HepG2 (cell line): ENCODE data around the gene DNAJC7. TPM values are rescaled to one million over a fixed set of nuclear protein-coding genes. Genes with fewer than 3 reads are reported as not detected.

Experiments
- ARID5B ChIP-seq: IDR thresholded peaks from 2 replicates; pipeline ENCODE4 v1.4.0; 2020; ENCODE audit warnings: mild to moderate bottlenecking, missing genetic modification reagents
- BCL3 ChIP-seq: sonication (generic); formaldehyde crosslinking; IDR thresholded peaks from 2 replicates; pipeline ENCODE4 v1.5.1; 2020; ENCODE audit warnings: mild to moderate bottlenecking, missing genetic modification reagents, moderate library complexity
- LRRFIP1 ChIP-seq: sonication (generic); formaldehyde crosslinking; conservative IDR thresholded peaks from 2 replicates; pipeline ENCODE4 v1.4.0; 2020; ENCODE audit warnings: missing genetic modification reagents
- NFIB ChIP-seq: sonication (generic); formaldehyde crosslinking; IDR thresholded peaks from 2 replicates; pipeline ENCODE4 v1.9.0; 2021; ENCODE audit warnings: missing genetic modification reagents, mild to moderate bottlenecking, borderline replicate concordance
- TMF1 ChIP-seq: sonication (generic); formaldehyde crosslinking; IDR thresholded peaks from 2 replicates; pipeline ENCODE4 v1.8.1; 2022; ENCODE audit warnings: low read depth, missing genetic modification reagents
- ZBED4 ChIP-seq: sonication (generic); formaldehyde crosslinking; IDR thresholded peaks from 2 replicates; pipeline ENCODE4 v1.4.0; 2020; ENCODE audit warnings: missing genetic modification reagents, borderline replicate concordance
- ZMYM2 ChIP-seq: sonication (generic); formaldehyde crosslinking; IDR thresholded peaks from 2 replicates; pipeline ENCODE4 v1.8.0; 2022; ENCODE audit warnings: mild to moderate bottlenecking, missing genetic modification reagents
- ZNF138 ChIP-seq: sonication (generic); formaldehyde crosslinking; IDR thresholded peaks from 2 replicates; pipeline ENCODE4 v1.5.0; 2020; ENCODE audit warnings: mild to moderate bottlenecking, low read depth, missing genetic modification reagents
- ZNF512B ChIP-seq: sonication (generic); formaldehyde crosslinking; IDR thresholded peaks from 2 replicates; pipeline ENCODE4 v1.5.1; 2020; ENCODE audit warnings: missing genetic modification reagents, mild to moderate bottlenecking, borderline replicate concordance
- ZUFSP ChIP-seq: sonication (generic); formaldehyde crosslinking; IDR thresholded peaks from 2 replicates; pipeline ENCODE4 v1.9.0; 2021; ENCODE audit warnings: missing genetic modification reagents, mild to moderate bottlenecking, borderline replicate concordance
- polyA plus RNA-seq, 8 experiments: library from polyadenylated mRNA; depleted of rRNA in 3 of 8; stranded (reverse) in 7 of 8; unstranded in 1 of 8; fragments of >200 nt; fragmentation: Illumina TruSeq in 4 of 8; extraction: Trizol in 4 of 8; gene quantifications; 2 replicates each; pipeline versions ENCODE4 v1.2.1 to v1.2.3, GENCODE V29; 2011 to 2016; ENCODE audit warnings: low read depth in 4 of 8, missing spikeins in 1 of 8, mixed read lengths in 1 of 8; ENCODE audit not compliant: insufficient read depth in 1 of 8
- total RNA-seq, 5 experiments: library from RNA; depleted of rRNA; stranded (reverse); fragments of >200 nt; fragmentation: Illumina TruSeq; extraction: Trizol; gene quantifications; 2 replicates each; pipeline ENCODE4 v1.2.3, GENCODE V29; 2016; ENCODE audit warnings: low read depth in 1 of 5

DNAJC7 gene
- total and polyA plus RNA-seq, 2 of the 13 experiments (the other 11 are each of a cell fraction or from before 2014, with no cell fraction given), result 47.7 to 132 TPM

- no peak for TF ChIP-seq ZBED4 (CRISPR knock-in tag)
- peak; percentile 68; the same call in 1 of the 2 replicates for TF ChIP-seq BCL3 (CRISPR knock-in tag)
- TF ChIP-seq LRRFIP1 (CRISPR knock-in tag), result no peak
- no peak for TF ChIP-seq ZMYM2
- 0 out of 2 replicates have a peak, but pooled peaks have one; percentile 19 for TF ChIP-seq ZNF138
- TF ChIP-seq ARID5B (CRISPR knock-in tag), result 0 out of 2 replicates have a peak, but pooled peaks have one; percentile 16
- no peak for TF ChIP-seq ZUFSP (CRISPR knock-in tag)
- 0 out of 2 replicates have a peak, but pooled peaks have one; percentile 44 for TF ChIP-seq ZNF512B
- no peak for TF ChIP-seq TMF1
- TF ChIP-seq NFIB (CRISPR knock-in tag), result no peak
Observed at GRCh38 chr17:41962768-41963434, 54.3 kb downstream of the DNAJC7 start (continued).
